HCT116 (cell line): ENCODE measurements around the gene GPC1. TPM values are rescaled to one million over a fixed set of nuclear protein-coding genes. Genes with fewer than 3 reads are reported as not detected.

Source experiments
- ATAC-seq: fragments of 200-7000 bp; cut with Tn5 transposase; 2 replicates; pipeline ENCODE4 v1.9.1; 2020; ENCODE audit warnings: mild to moderate bottlenecking, moderate library complexity
- BruUV-seq: library from RNA; stranded (reverse); fragments of 400-500 nt; replicated peaks from 2 replicates; lab custom pipeline; 2021; lab: Mats Ljungman, UMichigan
- CTCF ChIA-PET: fragments of 300-600 bp; sonication (Branson Sonifier 250); formaldehyde crosslinking; loops from one replicate; lab custom pipeline; 2021; ENCODE audit warnings: antibody characterized with exemption; lab: Charles Lee
- POLR2A ChIA-PET: fragments of 300-600, 350-600 bp; sonication (Branson Sonifier 250); formaldehyde crosslinking; loops from one replicate; lab custom pipeline; 2021; ENCODE audit warnings: antibody characterized with exemption; lab: Charles Lee
- RAD21 ChIA-PET, 2 experiments: fragments of 300-600 bp; sonication (Branson Sonifier 250); formaldehyde crosslinking; loops; one replicate each; lab custom pipeline; 2023; ENCODE audit warnings: low total read pairs in 2 of 2; ENCODE audit not compliant: uncharacterized antibody in 2 of 2, unreplicated experiment in 2 of 2, low non-redundant PET in 1 of 2; lab: Charles Lee
- DNase-seq: peaks from one replicate; pipeline ENCODE4 v3.0.0-alpha.2; 2010; ENCODE audit warnings: low read depth, low spot score
- H2AFZ ChIP-seq: fragments of 200-600 bp; shearing (Covaris generic), sonication (generic); 2 replicates; pipeline ENCODE4 v1.6.1; 2017; ENCODE audit warnings: low read depth, mixed run types, mixed read lengths, antibody characterized with exemption, low read length; ENCODE audit not compliant: poor library complexity, severe bottlenecking
- H3K27ac ChIP-seq: 2 replicates; pipeline ENCODE4 v1.5.1; 2012; ENCODE audit warnings: low read depth, low read length
- H3K27me3 ChIP-seq: fragments of 200-600 bp; sonication (generic); 2 replicates; pipeline ENCODE4 v1.6.1; 2016; ENCODE audit warnings: mixed run types, low read length, mixed read lengths; ENCODE audit not compliant: insufficient read depth
- H3K36me3 ChIP-seq, 2 experiments: fragments of 200-500 bp in 1 of 2; fragments of 200-600 bp in 1 of 2; sonication (Bioruptor generic) in 1 of 2; sonication (generic) in 1 of 2; 2 replicates each; pipeline versions ENCODE4 v1.5.1 to v1.6.1; 2014 to 2016; ENCODE audit warnings: low read length in 2 of 2, inconsistent platforms in 1 of 2, mixed read lengths in 1 of 2, mixed run types in 1 of 2; ENCODE audit not compliant: insufficient read depth in 2 of 2, control insufficient read depth in 1 of 2
- H3K4me1 ChIP-seq, 2 experiments: fragments of 200-600 bp in 1 of 2; sonication (generic) in 1 of 2; 2 replicates each; pipeline versions ENCODE4 v1.5.1 to v1.6.1; 2012 to 2017; ENCODE audit warnings: low read length in 2 of 2, inconsistent platforms in 1 of 2, mild to moderate bottlenecking in 1 of 2, mixed read lengths in 1 of 2, mixed run types in 1 of 2, moderate library complexity in 1 of 2; ENCODE audit not compliant: insufficient read depth in 2 of 2, control insufficient read depth in 1 of 2
- H3K4me2 ChIP-seq: fragments of 200-600 bp; sonication (generic); 2 replicates; pipeline ENCODE4 v1.6.1; 2017; ENCODE audit warnings: mixed run types, low read length, mixed read lengths
- H3K4me3 ChIP-seq, 2 experiments: fragments of 200-600 bp in 1 of 2; sonication (generic) in 1 of 2; replicated peaks in 1 of 2; 2 replicates each; pipeline ENCODE4 v1.5.1; 2011 to 2016; ENCODE audit warnings: low read length in 2 of 2, control low read depth in 1 of 2, low read depth in 1 of 2, mild to moderate bottlenecking in 1 of 2, mixed read lengths in 1 of 2, mixed run types in 1 of 2
- H3K79me2 ChIP-seq: fragments of 200-600 bp; sonication (generic); 2 replicates; pipeline ENCODE4 v1.6.1; 2017; ENCODE audit warnings: mild to moderate bottlenecking, mixed run types, low read length, moderate library complexity, mixed read lengths; ENCODE audit not compliant: insufficient read depth
- H3K9ac ChIP-seq: fragments of 200-600 bp; sonication (generic); 2 replicates; pipeline ENCODE4 v1.6.1; 2016; ENCODE audit warnings: low read length, mixed read lengths
- H3K9me2 ChIP-seq: fragments of 200-600 bp; sonication (generic), shearing (Covaris generic); 2 replicates; pipeline ENCODE4 v1.6.1; 2017; ENCODE audit warnings: mixed run types, mild to moderate bottlenecking, moderate library complexity; ENCODE audit not compliant: insufficient read depth
- H3K9me3 ChIP-seq, 2 experiments: fragments of 200-500 bp in 1 of 2; fragments of 200-600 bp in 1 of 2; sonication (Bioruptor generic) in 1 of 2; sonication (generic) in 1 of 2; 2 replicates each; pipeline ENCODE4 v1.6.1; 2014 to 2017; ENCODE audit warnings: low read length in 2 of 2, mixed read lengths in 2 of 2, inconsistent platforms in 1 of 2, low read depth in 1 of 2, mild to moderate bottlenecking in 1 of 2, mixed run types in 1 of 2, moderate library complexity in 1 of 2; ENCODE audit not compliant: control insufficient read depth in 1 of 2, insufficient read depth in 1 of 2
- H4K20me1 ChIP-seq: fragments of 200-600 bp; sonication (generic), shearing (Covaris generic); 2 replicates; pipeline ENCODE4 v1.6.1; 2017; ENCODE audit warnings: mixed run types, mild to moderate bottlenecking, moderate library complexity; ENCODE audit not compliant: insufficient read depth
- CBX3 ChIP-seq: IDR thresholded peaks from 2 replicates; pipeline ENCODE4 v1.6.1; 2012; ENCODE audit warnings: low read depth
- CEBPB ChIP-seq: IDR thresholded peaks from 2 replicates; pipeline ENCODE4 v1.6.1; 2012; ENCODE audit warnings: low read depth
- EGR1 ChIP-seq: IDR thresholded peaks from 2 replicates; pipeline ENCODE4 v1.6.1; 2012; ENCODE audit warnings: low read depth
- FOSL1 ChIP-seq: IDR thresholded peaks from 2 replicates; pipeline ENCODE4 v1.6.1; 2012; ENCODE audit warnings: low read depth
- TCF7L2 ChIP-seq: IDR thresholded peaks from 2 replicates; pipeline ENCODE4 v1.7.0; 2011; ENCODE audit warnings: borderline replicate concordance, inconsistent platforms; ENCODE audit not compliant: insufficient read depth, insufficient read length; ENCODE audit errors: extremely low read depth
- ZFX ChIP-seq: fragments of 450-650 bp; IDR thresholded peaks from 2 replicates; pipeline ENCODE4 v1.6.1; 2017
- ZNF274 ChIP-seq: fragments of 200-500 bp; sonication (Bioruptor generic); IDR thresholded peaks from 2 replicates; pipeline ENCODE4 v1.6.1; 2014; ENCODE audit warnings: mild to moderate bottlenecking, low read depth, low read length, inconsistent platforms
- intact Hi-C: fragments of 100-400 bp; cut with micrococcal nuclease; formaldehyde crosslinking; loops from 2 replicates; pipeline ENCODE4 v1.10.0; 2022
- total RNA-seq: library from RNA; stranded (reverse); gene quantifications from one replicate; pipeline ENCODE4 v1.2.1, GENCODE V29; 2021; ENCODE audit not compliant: unreplicated experiment
- TF ChIP-seq, protein P1 (sequence below): IDR thresholded peaks from 2 replicates; pipeline ENCODE4 v1.6.1; 2012; ENCODE audit warnings: low read depth

The GPC1 gene
- total RNA-seq, 1 experiment from 2014 or later: 79.1 TPM

DNA sequence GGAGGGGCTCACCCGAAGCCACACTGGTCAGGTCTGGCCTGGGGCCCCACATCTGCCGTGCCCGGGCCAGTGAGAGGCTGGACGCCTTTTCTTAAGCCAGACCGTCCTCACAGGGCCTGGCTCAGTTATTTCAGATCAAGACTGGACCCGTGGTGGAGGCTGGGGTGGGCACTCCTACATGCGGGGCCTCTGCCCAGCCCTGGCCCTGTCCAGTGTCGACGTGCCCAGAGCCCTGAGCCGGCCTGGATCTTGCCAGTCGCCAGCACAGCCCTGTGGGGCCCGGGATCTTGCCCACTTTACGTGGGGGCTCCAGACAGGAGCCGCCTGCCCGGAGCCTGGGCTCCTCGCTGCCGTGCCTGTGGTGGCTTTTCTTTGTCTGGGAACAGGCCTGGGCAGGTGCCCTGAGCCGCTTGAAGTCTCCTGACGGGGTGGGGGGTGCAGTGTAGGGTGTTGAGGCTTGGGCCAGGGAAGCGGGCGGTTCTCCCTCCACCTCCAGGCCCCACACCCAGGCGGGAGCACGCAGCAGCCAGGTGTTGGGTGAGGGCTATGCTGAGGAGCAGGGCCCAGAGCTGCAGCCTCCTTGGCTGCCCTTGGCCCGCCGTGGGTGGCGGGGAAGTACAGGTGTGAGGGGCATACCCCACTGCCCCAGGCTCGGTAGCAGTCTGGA lies 6.0 kb downstream of the GPC1 start (continued):
- no peak for TF ChIP-seq EGR1
- TF ChIP-seq ZNF274: no peak
- no peak for TF ChIP-seq FOSL1

DNA sequence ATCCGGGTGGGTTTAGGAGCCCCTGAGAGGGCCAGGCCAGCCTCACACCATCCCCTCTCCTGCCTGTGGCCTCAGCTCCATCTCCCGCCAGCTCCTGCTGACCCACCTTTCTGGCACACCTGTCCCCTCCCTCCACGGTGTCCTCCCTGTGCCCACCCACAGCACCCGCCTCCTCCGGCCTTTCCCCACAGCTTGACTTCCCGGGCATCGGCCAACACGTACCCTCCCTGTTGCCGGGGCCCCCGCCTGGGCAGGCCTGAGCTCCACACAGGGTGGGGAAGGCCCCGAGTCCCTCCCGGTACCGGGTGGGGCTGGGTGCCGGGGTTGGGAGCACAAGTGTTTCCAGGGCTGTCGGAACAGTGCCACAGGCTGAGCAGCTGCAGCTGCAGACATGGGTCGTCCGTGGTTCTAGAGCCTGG lies 6.5 kb downstream of the GPC1 start:
- Histone ChIP-seq H3K36me3 (no peaks in the 10 kb centered on the region; a peak in 1 of 4 replicates), H3K4me1 (peaks cover 11 to 24% of the 10 kb centered on the region in 2 experiments), H3K9me3 (no peaks in the 10 kb centered on the region), H3K4me2 (no peak overlapping the region), H3K4me3 (no peak overlapping the region), H2AFZ (no peak overlapping the region), H4K20me1 (peaks cover 4% of the 10 kb centered on the region; the same call in 1 of the 2 replicates), H3K27me3 (no peaks in the 10 kb centered on the region), H3K9me2 (no peaks in the 10 kb centered on the region), H3K79me2 (peaks cover 96% of the 10 kb centered on the region), H3K27ac (no peak overlapping the region), H3K9ac (no peak overlapping the region)
- POLR2A ChIA-PET: no interaction called here
- ATAC-seq: no peak
- intact Hi-C loops: no loop called here
- CTCF ChIA-PET: no interaction called here
- TF ChIP-seq CBX3 (no peak), CEBPB (no peak), TCF7L2 (no peak), ZFX (no peak)
- TF ChIP-seq, protein P1, sequence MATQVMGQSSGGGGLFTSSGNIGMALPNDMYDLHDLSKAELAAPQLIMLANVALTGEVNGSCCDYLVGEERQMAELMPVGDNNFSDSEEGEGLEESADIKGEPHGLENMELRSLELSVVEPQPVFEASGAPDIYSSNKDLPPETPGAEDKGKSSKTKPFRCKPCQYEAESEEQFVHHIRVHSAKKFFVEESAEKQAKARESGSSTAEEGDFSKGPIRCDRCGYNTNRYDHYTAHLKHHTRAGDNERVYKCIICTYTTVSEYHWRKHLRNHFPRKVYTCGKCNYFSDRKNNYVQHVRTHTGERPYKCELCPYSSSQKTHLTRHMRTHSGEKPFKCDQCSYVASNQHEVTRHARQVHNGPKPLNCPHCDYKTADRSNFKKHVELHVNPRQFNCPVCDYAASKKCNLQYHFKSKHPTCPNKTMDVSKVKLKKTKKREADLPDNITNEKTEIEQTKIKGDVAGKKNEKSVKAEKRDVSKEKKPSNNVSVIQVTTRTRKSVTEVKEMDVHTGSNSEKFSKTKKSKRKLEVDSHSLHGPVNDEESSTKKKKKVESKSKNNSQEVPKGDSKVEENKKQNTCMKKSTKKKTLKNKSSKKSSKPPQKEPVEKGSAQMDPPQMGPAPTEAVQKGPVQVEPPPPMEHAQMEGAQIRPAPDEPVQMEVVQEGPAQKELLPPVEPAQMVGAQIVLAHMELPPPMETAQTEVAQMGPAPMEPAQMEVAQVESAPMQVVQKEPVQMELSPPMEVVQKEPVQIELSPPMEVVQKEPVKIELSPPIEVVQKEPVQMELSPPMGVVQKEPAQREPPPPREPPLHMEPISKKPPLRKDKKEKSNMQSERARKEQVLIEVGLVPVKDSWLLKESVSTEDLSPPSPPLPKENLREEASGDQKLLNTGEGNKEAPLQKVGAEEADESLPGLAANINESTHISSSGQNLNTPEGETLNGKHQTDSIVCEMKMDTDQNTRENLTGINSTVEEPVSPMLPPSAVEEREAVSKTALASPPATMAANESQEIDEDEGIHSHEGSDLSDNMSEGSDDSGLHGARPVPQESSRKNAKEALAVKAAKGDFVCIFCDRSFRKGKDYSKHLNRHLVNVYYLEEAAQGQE: no peak
- RAD21 ChIA-PET: no interaction called here
- BruUV-seq: no TSS peak
- DNase-seq: no peak
